K562 (cell line): ENCODE measurements around the gene C19orf12.

Source experiments
- FOXO4 ChIP-seq: fragments of 450-650 bp; formaldehyde crosslinking; IDR thresholded peaks from 2 replicates; pipeline ENCODE4 v1.4.0; 2020; ENCODE audit warnings: mild to moderate bottlenecking, moderate library complexity
- GTF2A2 ChIP-seq: IDR thresholded peaks from 2 replicates; pipeline ENCODE4 v1.6.1; 2016; ENCODE audit warnings: mild to moderate bottlenecking, missing genetic modification characterization, missing compliant biosample characterization
- KDM1A ChIP-seq, 2 experiments: fragments of 450-650 bp; IDR thresholded peaks; 2 replicates each; pipeline ENCODE4 v1.6.1; 2016; ENCODE audit warnings: mild to moderate bottlenecking in 2 of 2
- KLF13 ChIP-seq: fragments of 450-650 bp; IDR thresholded peaks from 2 replicates; pipeline ENCODE4 v1.6.1; 2016; ENCODE audit warnings: missing genetic modification characterization, low read depth, mild to moderate bottlenecking, missing compliant biosample characterization, moderate library complexity, borderline replicate concordance
- TCF7 ChIP-seq: sonication (generic); IDR thresholded peaks from 2 replicates; pipeline ENCODE4 v1.6.1; 2016; ENCODE audit warnings: antibody characterized with exemption, borderline replicate concordance
- ZNF124 ChIP-seq: sonication (generic); formaldehyde crosslinking; IDR thresholded peaks from 2 replicates; pipeline ENCODE4 v1.8.1; 2022; ENCODE audit warnings: missing genetic modification reagents

GRCh38 chr19:29662278-29662603 lies 52.8 kb downstream of the C19orf12 start:
- TF ChIP-seq KLF13 (no peak), GTF2A2 (no peak), ZNF124 (CRISPR knock-in tag) (no peak), FOXO4 (CRISPR knock-in tag) (no peak), TCF7 (no peak), KDM1A (IDR thresholded peaks at IDR 0.05) (no peak)
